SK-N-MC (cell line): ENCODE results near the gene MCRS1.

Source experiments
- EZH2 ChIP-seq: fragments of 200-600 bp; sonication (generic); IDR thresholded peaks from one replicate; pipeline ENCODE4 v1.6.1; 2017; ENCODE audit warnings: antibody characterized with exemption
- POLR2AphosphoS5 ChIP-seq: IDR thresholded peaks from 2 replicates; pipeline ENCODE4 v1.6.1; 2012; ENCODE audit warnings: mild to moderate bottlenecking, low read depth, low read length, borderline replicate concordance

- TF ChIP-seq POLR2AphosphoS5 (no peak), EZH2 (no peak)
Observed at GRCh38 chr12:49515266-49515665, 52.7 kb downstream of the MCRS1 start.
